Hepatocyte (in vitro differentiated cells): ENCODE results near the gene DENND4A. TPM values are rescaled to one million over a fixed set of nuclear protein-coding genes. Genes with fewer than 3 reads are reported as not detected.
A peak's percentile ranks its signal among the peaks of the same experiment; 100 is the strongest.
"Not testable (repeated sequence)": the region's sequence is repeated elsewhere in the genome, so short reads cannot be mapped to it uniquely, and the experiment has no call there.

Source experiments
- DNase-seq: peaks from one replicate; pipeline ENCODE4 v3.0.0-alpha.2; 2016; ENCODE audit warnings: low spot score
- H2AFZ ChIP-seq: fragments of 200-600 bp; sonication (generic); 2 replicates; pipeline ENCODE4 v1.6.0; 2016; ENCODE audit warnings: antibody characterized with exemption, mild to moderate bottlenecking
- H3K27ac ChIP-seq: fragments of 200-600 bp; sonication (generic); 2 replicates; pipeline ENCODE4 v1.5.1; 2016; ENCODE audit warnings: mild to moderate bottlenecking
- H3K27me3 ChIP-seq: fragments of 200-600 bp; sonication (generic); 2 replicates; pipeline ENCODE4 v1.6.1; 2016
- H3K36me3 ChIP-seq: fragments of 200-600 bp; sonication (generic); replicated peaks from 2 replicates; pipeline ENCODE4 v1.5.1; 2016; ENCODE audit warnings: low read depth; ENCODE audit not compliant: insufficient read depth
- H3K4me1 ChIP-seq: fragments of 200-600 bp; sonication (generic); 2 replicates; pipeline ENCODE4 v1.5.1; 2016; ENCODE audit warnings: mild to moderate bottlenecking, moderate library complexity; ENCODE audit not compliant: insufficient read depth
- H3K4me2 ChIP-seq: fragments of 200-600 bp; sonication (generic); 2 replicates; pipeline ENCODE4 v1.6.0; 2016
- H3K4me3 ChIP-seq: fragments of 200-600 bp; sonication (generic); 2 replicates; pipeline ENCODE4 v1.5.1; 2016; ENCODE audit warnings: mild to moderate bottlenecking
- H3K79me2 ChIP-seq: fragments of 200-600 bp; sonication (generic); 2 replicates; pipeline ENCODE4 v1.6.0; 2017; ENCODE audit warnings: mild to moderate bottlenecking
- H3K9me2 ChIP-seq: fragments of 200-600 bp; sonication (generic); replicated peaks from 2 replicates; pipeline ENCODE4 v1.6.0; 2017; ENCODE audit warnings: mild to moderate bottlenecking; ENCODE audit not compliant: insufficient read depth
- H3K9me3 ChIP-seq: fragments of 200-600 bp; sonication (generic); 2 replicates; pipeline ENCODE4 v1.5.1; 2016; ENCODE audit warnings: low read depth, mild to moderate bottlenecking
- H4K20me1 ChIP-seq: fragments of 200-600 bp; sonication (generic); 2 replicates; pipeline ENCODE4 v1.6.0; 2016; ENCODE audit warnings: mild to moderate bottlenecking; ENCODE audit not compliant: insufficient read depth, poor library complexity, severe bottlenecking
- CTCF ChIP-seq: fragments of 200-600 bp; sonication (generic); IDR thresholded peaks from 2 replicates; pipeline ENCODE4 v1.5.1; 2016; ENCODE audit warnings: antibody characterized with exemption, mild to moderate bottlenecking; ENCODE audit not compliant: poor library complexity
- EZH2 ChIP-seq: fragments of 200-600 bp; sonication (generic); IDR thresholded peaks from 2 replicates; pipeline ENCODE4 v1.6.1; 2016; ENCODE audit warnings: antibody characterized with exemption, mild to moderate bottlenecking, borderline replicate concordance
- EZH2phosphoT487 ChIP-seq: fragments of 200-600 bp; sonication (generic); IDR thresholded peaks from one replicate; pipeline ENCODE4 v1.6.1; 2018; ENCODE audit warnings: antibody characterized with exemption, mild to moderate bottlenecking, low read depth, moderate library complexity; ENCODE audit not compliant: unreplicated experiment, severe bottlenecking
- WGBS: methylation state at CpG from one replicate; pipeline ENCODE4 v1.1.6; 2016; ENCODE audit warnings: low lambda C conversion rate; ENCODE audit errors: missing lambda C conversion rate; 5-methylcytosine and 5-hydroxymethylcytosine counted together
- polyA plus RNA-seq: library from polyadenylated mRNA; unstranded; fragments of >200 nt; fragmentation: Nextera tagmentation; extraction: Ambion mirVana; gene quantifications from 2 replicates; pipeline ENCODE4 v1.2.1, GENCODE V29; 2016
- total RNA-seq: library from RNA; depleted of rRNA; stranded (reverse); fragments of >200 nt; gene quantifications from 2 replicates; pipeline ENCODE4 v1.2.3, GENCODE V29; 2014

Gene DENND4A
- total and polyA plus RNA-seq, 2 experiments from 2014 or later = 3.2 to 20.7 TPM

DNA sequence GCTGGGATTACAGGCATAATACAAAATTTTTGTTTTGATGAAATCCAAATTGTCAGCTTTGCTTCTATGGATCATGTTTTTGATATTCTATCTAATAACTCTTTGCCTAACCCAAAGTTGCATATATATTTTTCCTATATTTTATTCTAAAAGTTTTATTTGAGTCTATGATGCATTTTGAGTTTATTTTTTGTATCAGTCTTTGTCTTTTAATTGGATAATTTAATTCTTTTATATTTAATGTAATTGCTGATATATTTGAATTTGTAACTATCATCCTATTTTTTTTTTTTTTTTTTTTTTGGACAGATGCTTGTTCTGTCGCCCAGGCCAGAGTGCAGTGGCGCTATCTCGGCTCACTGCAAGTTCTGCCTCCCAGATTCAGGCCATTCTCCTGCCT is 19.7 kb upstream of the DENND4A start:
- Histone ChIP-seq H3K79me2 (no peaks in the 10 kb centered on the region), H3K9me3 (no peaks in the 10 kb centered on the region), H2AFZ (no peak overlapping the region), H3K27ac (no peak overlapping the region), H3K4me2 (no peak overlapping the region), H3K4me1 (no peaks in the 10 kb centered on the region), H3K4me3 (no peak overlapping the region), H4K20me1 (no peaks in the 10 kb centered on the region), H3K36me3 (no peaks in the 10 kb centered on the region), H3K27me3 (no peaks in the 10 kb centered on the region), H3K9me2 (no peaks in the 10 kb centered on the region)
- no peak for TF ChIP-seq CTCF
- TF ChIP-seq EZH2 = no peak
- TF ChIP-seq EZH2phosphoT487 = no peak
- 97% methylated on average over 3 of the region's 3 CpGs for WGBS
- DNase-seq = no peak

DNA sequence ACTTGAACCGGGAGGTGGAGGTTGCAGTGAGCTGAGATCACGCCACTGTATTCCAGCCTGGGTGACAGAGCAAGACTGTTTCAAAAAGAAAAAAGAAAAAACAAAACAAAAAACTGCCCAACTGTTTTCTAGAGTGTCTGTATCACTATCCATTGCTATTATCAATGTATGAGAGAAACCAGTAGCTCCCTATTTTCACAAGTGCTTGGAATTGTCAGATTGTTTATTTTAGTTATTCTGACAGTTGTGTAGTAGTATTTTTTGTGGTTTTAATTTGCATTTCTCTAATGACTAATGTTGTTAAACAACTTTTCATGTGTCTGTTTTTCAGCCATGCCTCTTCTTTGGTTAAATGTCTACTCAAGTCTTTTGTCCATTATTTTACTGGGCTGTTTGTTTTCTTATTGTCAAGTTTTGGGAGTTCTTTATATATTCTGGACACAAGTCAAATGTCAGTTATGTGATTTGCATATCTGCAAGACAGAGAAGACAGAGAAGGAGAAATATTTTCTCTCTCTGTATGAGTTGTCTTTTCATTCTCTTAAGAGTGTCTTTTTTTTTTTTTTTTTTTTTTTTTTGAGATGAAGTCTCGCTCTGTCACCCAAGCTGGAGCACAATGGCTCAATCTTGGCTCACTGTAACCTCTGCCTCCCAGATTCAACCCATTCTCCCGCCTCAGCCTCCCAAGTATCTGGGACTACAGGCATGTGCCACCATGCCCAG is 19.1 kb upstream of the DENND4A start:
- H3K27me3 ChIP-seq, H3K36me3 ChIP-seq, H3K9me2 ChIP-seq, H3K4me3 ChIP-seq, H3K79me2 ChIP-seq, DNase-seq, H3K9me3 ChIP-seq, H3K4me1 ChIP-seq, H2AFZ ChIP-seq, H3K27ac ChIP-seq, H4K20me1 ChIP-seq, H3K4me2 ChIP-seq: not testable (repeated sequence)
- WGBS = 93% methylated on average over 4 of the region's 4 CpGs

DNA sequence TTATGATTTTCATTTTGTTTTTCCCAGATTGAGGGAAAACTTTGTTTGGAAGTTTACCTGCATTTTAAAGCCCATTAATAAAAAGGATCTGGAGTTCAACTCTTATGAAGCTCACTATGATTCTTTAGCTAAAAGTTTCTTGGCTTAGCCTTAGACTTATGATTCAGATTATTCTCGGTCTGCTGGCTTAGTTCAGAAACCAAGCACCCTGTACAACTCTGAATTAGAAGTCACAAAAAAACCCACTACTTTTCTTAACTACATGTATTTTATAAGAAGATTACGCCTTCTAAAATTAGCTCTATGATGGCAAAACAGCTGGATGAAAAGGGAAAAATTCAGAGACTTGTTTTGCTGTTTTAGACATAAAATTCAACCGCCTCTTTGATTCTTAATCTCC is 14.3 kb upstream of the DENND4A start:
- Histone ChIP-seq H3K27me3 (no peaks in the 10 kb centered on the region), H2AFZ (no peak overlapping the region), H3K9me2 (no peaks in the 10 kb centered on the region), H3K36me3 (no peaks in the 10 kb centered on the region), H3K27ac (no peak overlapping the region), H3K4me3 (no peak overlapping the region), H3K79me2 (no peaks in the 10 kb centered on the region), H3K9me3 (no peaks in the 10 kb centered on the region), H4K20me1 (no peaks in the 10 kb centered on the region), H3K4me1 (no peaks in the 10 kb centered on the region), H3K4me2 (no peak overlapping the region)
- 71% methylated on average over 3 of the region's 3 CpGs for WGBS
- TF ChIP-seq CTCF (no peak), EZH2phosphoT487 (no peak), EZH2 (no peak)
- DNase-seq = no peak

DNA sequence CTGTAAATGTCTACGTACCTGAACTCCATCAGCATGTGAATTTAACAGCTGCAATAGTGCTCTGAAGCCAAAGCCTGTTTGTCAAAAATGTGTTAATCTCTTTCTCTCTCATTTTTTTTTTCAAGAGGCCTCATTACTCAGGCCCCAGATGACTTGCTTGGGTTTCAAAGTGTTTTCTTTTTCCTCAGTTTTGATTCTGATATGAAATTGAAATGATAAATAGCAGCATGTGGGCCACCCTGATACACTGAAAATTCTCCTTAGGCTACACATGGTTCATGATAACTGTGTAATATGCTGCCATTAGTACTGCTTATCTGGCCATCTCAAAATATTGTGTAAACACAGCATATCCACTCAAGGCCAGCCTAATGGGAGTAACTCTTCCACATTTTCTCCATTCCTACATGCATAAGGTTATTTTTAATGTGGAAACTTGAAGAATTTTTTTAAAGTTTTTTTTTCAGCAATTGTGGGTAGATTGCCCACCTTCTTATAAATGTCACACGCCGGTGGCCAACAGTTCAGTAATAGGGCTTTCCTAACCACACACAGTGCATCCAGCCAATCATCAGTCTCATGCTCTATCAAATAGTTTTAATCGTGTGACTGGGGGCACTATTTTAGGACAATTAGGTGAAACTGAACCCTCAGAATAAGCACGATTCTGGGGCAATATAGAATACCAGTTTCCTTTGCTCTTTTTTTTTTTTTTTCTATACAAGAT is 13.1 kb upstream of the DENND4A start:
- no peak overlapping the region for H2AFZ ChIP-seq
- H3K4me2 ChIP-seq = no peak overlapping the region
- H3K4me1 ChIP-seq = no peaks in the 10 kb centered on the region
- H3K9me2 ChIP-seq = no peaks in the 10 kb centered on the region
- no peaks in the 10 kb centered on the region for H3K27me3 ChIP-seq
- H3K9me3 ChIP-seq = no peaks in the 10 kb centered on the region
- 75% methylated on average over 5 of the region's 5 CpGs for WGBS
- H3K36me3 ChIP-seq = no peaks in the 10 kb centered on the region
- no peak for DNase-seq
- TF ChIP-seq EZH2 = no peak
- no peak for TF ChIP-seq EZH2phosphoT487
- H3K27ac ChIP-seq = peak overlapping the region; percentile 22
- no peaks in the 10 kb centered on the region for H3K79me2 ChIP-seq
- no peaks in the 10 kb centered on the region for H4K20me1 ChIP-seq
- no peak overlapping the region for H3K4me3 ChIP-seq
